Midbrain (tissue), 1 donor: ENCODE data around the gene FRS3.

Experiments
- DNase-seq: peaks from one replicate; lab custom pipeline; 2025; lab: John Stamatoyannopoulos, UW

The FRS3 gene

GRCh38 chr6:41741625-41742490, 37.8 kb downstream of the FRS3 start:
- DNase-seq, result no peak

GRCh38 chr6:41740366-41741162, 39.1 kb downstream of the FRS3 start:
- DNase-seq, result no peak

- no peak for DNase-seq
Measured at GRCh38 chr6:41739041-41739440, 40.7 kb downstream of the FRS3 start.

- no peak for DNase-seq
Measured at GRCh38 chr6:41737591-41738130, 42.0 kb downstream of the FRS3 start.

GRCh38 chr6:41736800-41737555, 42.7 kb downstream of the FRS3 start:
- no peak for DNase-seq

- DNase-seq, result no peak
Measured at GRCh38 chr6:41736186-41736733, 43.4 kb downstream of the FRS3 start.

- DNase-seq, result peak; percentile 96
Measured at GRCh38 chr6:41735427-41736185, 44.1 kb downstream of the FRS3 start, which contains the start of gene TFEB. TFEB (minus strand) TSS chr6:41735608; CDS start chr6:41691213, 44,395 bp downstream.

GRCh38 chr6:41734666-41735426, 44.9 kb downstream of the FRS3 start:
- DNase-seq, result peak; percentile 88

- DNase-seq, result peak; percentile 89
Measured at GRCh38 chr6:41733707-41734665, 45.7 kb downstream of the FRS3 start.

GRCh38 chr6:41733360-41733706, 46.4 kb downstream of the FRS3 start:
- DNase-seq, result no peak

- no peak for DNase-seq
Measured at GRCh38 chr6:41732591-41733359, 46.9 kb downstream of the FRS3 start.

- no peak for DNase-seq
Measured at GRCh38 chr6:41732149-41732548, 47.6 kb downstream of the FRS3 start.

- no peak for DNase-seq
Measured at GRCh38 chr6:41731561-41732086, 48.1 kb downstream of the FRS3 start.

- no peak for DNase-seq
Measured at GRCh38 chr6:41730531-41731436, 48.9 kb downstream of the FRS3 start.

- no peak for DNase-seq
Measured at GRCh38 chr6:41729624-41730023, 50.1 kb downstream of the FRS3 start.

GRCh38 chr6:41728954-41729353, 50.7 kb downstream of the FRS3 start:
- no peak for DNase-seq
